NOMO-1 (cell line): ENCODE measurements around the gene KBTBD8.

Source experiments
- DNase-seq, 2 experiments: peaks; one replicate each; lab custom pipeline; 2025; ENCODE audit not compliant: unreplicated experiment in 2 of 2; lab: John Stamatoyannopoulos, UW

KBTBD8 gene

DNA sequence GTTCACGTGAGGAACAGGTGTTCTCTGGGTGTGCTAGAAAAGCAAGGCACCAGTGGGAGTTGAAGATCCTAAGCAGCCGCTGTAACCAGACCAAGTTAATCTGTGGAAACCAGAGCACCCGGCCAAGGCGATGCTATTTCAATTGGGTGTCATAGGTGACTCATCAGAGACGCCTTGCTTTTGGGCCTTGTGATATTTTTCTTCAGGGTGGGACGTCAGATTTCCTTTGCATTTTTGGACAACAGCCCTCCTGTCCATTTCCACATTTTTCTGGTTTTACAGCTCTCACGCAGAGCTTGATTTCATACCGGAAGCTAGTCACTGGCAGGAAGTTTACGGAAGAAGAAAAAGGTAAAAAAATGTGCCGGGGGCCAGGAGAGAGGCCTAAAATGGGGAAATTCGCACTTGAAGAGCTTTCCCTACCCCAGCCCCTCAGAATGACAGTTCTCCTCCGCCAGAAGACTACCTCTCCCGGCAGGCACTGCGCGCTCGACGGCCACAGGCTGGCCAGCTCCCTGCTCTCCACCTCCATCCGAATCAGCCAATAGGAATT lies 471 bp upstream of the KBTBD8 start:
- no peak for DNase-seq

- no peak for DNase-seq
Measured at GRCh38 chr3:66998904-66999235, 763 bp downstream of the KBTBD8 start.

DNA sequence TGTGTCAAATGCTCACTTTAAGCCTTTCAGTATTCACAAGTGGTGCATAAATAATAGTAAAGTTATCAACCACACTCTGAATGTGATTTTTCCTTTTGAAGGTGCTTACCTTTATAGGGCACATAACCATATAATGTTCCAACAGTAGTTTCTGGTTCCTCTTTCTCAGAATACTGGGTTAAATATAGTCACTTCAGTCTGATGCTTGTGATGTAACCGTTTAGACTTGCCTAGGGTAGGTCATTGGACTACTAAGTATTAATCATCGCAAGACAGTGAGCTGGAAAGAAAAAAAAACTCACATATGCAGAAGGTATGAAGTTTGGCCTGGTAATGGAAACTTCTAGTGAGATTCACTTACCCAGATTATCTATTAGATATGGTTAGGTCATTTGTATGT lies 1.9 kb downstream of the KBTBD8 start:
- DNase-seq, result peak; percentile 74 to 98

GRCh38 chr3:67001086-67001861 lies 3.2 kb downstream of the KBTBD8 start:
- no peak for DNase-seq

DNA sequence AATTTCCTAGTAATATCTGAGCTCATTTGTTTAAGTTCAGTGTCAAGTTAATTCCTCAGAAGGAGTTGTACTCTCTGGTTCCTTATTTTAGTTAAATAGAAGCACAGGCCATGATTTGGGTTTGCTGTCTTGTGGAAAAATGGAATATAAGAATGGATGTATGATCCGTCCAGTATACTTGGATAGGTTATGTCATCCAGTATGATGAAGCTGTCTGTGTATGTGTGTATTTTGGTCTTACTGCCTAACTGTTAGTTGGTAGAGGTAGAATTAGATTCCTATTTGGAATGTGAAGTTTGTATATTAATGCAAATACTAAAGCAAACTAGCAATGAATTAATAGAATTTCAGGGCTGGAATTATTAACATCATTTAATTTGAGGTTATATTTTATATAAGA lies 7.9 kb downstream of the KBTBD8 start:
- DNase-seq, result no peak

DNA sequence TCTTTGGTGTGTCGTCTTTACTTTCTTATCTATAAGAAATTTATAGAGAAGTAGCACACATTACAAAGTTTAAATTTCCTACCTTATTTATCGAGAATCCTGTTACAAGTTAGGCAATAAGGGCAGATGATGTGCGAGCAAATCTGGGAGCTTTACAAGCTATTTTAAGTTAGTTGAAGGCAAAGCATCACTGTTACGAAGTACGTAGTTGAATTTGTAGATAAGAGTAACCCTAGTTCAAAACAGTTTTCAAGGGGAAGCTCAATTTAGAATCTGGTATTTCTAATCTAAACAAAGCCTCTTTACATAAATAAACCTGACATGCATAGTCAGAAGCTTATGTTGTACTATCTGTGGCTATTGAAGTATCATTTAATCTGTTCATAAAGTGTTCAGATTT lies 8.4 kb downstream of the KBTBD8 start:
- no peak for DNase-seq

- DNase-seq, result no peak
Measured at GRCh38 chr3:67008388-67008787, 10.3 kb downstream of the KBTBD8 start.

DNA sequence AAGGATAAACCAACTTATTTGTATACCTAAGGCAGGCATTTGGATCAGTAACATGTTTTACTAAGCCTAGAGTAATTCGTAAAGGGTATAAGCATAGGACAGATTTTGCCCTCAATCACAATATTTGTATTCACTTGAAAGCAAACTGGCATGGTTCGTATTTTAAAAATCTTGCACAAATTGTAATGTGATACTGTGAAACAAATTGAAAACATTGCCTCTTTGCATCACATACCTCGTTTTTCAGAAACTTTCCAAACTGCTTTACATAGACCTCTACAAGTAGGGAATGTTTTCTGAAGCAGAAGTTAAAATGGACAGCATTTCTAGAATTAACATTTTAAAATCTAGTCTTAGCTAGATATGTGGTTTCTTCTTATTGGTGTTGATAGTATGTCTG lies 11.6 kb downstream of the KBTBD8 start:
- DNase-seq, result no peak

DNA sequence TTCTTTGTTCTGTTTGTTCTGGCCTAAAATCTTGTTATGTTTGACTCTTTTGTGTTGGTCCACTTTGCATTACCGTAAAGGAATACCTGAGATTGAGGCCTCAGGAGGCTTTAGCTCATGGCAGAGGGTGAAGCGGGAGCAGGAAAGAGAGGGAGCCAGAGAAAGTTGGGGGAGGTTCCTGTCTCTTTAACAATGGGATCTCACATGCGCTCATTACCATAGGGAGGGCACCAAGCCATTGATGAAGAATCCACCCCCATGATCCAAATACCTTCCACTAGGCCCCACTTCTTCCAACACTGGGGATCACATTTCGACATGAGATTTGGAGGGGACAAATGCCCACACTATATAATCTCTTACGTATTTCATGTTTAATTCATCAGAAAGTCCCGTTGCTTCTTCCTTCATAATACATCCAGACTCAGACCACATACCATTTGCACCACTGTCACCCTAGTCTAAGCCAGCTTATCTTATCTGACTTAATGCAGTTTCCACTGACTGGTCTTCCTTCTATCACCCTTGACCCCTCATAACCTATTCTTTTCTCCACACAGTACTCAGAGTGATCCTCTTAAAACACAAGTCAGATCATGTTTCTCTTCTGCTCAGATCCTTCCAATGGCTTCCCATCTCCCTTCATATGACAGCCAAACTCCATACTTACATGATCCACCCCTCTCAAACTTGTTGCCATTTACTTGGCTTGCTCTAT lies 13.5 kb downstream of the KBTBD8 start:
- DNase-seq, result no peak

- no peak for DNase-seq
Measured at GRCh38 chr3:67012564-67012963, 14.5 kb downstream of the KBTBD8 start.

- no peak for DNase-seq
Measured at GRCh38 chr3:67015702-67016484, 17.8 kb downstream of the KBTBD8 start.

- peak in 1 of 2 experiments; percentile 26 for DNase-seq
Measured at GRCh38 chr3:67016522-67017080, 18.5 kb downstream of the KBTBD8 start.

GRCh38 chr3:67017211-67017610 lies 19.1 kb downstream of the KBTBD8 start:
- DNase-seq, result no peak

GRCh38 chr3:67018105-67018788 lies 20.1 kb downstream of the KBTBD8 start:
- no peak for DNase-seq

DNA sequence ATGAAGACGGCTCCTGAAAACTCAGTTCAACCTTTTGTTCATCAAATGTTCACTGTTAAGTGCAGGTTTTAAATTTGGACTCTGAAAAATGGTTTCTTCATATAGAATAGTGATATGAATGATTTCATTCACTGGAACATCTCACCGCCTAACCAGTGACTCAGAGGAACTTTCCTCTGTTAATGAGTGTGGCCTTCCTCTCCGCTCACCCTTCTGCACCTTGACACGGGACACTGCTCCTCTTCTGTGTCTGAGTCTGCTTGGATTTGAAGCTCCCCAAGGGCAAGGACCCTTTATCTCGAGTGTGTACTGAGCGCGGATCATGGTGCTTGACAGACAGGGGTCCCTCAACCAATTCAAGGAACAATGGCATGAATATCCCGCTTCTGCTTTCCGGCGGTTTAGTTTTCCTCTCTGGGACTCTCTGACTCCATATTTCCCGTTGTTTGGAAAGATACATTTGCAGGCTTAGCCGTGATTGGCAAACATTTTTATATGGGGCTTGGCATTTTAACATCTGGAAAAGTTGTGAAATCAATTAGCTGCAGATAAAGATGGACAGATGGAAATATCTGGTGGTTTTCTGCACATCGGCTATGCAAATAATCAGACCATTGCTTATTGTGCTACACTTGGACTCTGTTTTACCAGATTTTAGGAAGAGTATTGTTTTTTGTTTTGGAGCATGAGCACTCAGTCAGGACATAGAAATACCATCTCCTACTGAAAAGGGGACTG lies 20.9 kb downstream of the KBTBD8 start:
- no peak for DNase-seq

- no peak for DNase-seq
Measured at GRCh38 chr3:67028001-67028784, 30.1 kb downstream of the KBTBD8 start.

- peak; percentile 69 to 75 for DNase-seq
Measured at GRCh38 chr3:67030785-67031740, 33.0 kb downstream of the KBTBD8 start.

- no peak for DNase-seq
Measured at GRCh38 chr3:67031986-67032385, 33.9 kb downstream of the KBTBD8 start.
